Ovary (tissue), 9 donors: ENCODE measurements around the gene MOCS1. TPM values are rescaled to one million over a fixed set of nuclear protein-coding genes. Genes with fewer than 3 reads are reported as not detected.

Source experiments
- DNase-seq, 5 donors: peaks; one replicate each; pipeline ENCODE4 v3.0.0-alpha.2; 2019 to 2020
- H3K27ac ChIP-seq, 2 donors: fragments of 200-600 bp; one replicate each; pipeline versions ENCODE4 v1.5.1 to v1.8.0; 2019 to 2022
- H3K27me3 ChIP-seq: fragments of 200-600 bp; one replicate; pipeline ENCODE4 v1.8.0; 2022
- H3K36me3 ChIP-seq: fragments of 200-600 bp; sonication (generic); one replicate; pipeline ENCODE4 v1.5.1; 2019
- H3K4me1 ChIP-seq: one replicate; pipeline ENCODE4 v1.8.1; 2013; ENCODE audit warnings: mild to moderate bottlenecking, moderate library complexity; ENCODE audit not compliant: insufficient read depth
- H3K4me3 ChIP-seq: fragments of 200-600 bp; sonication (generic); one replicate; pipeline ENCODE4 v1.5.1; 2017
- H3K9me3 ChIP-seq, 2 donors: fragments of 200-600 bp in 1 of 2; sonication (generic) in 1 of 2; one replicate each; pipeline versions ENCODE4 v1.5.1 to v1.8.1; 2013 to 2019; ENCODE audit warnings: mild to moderate bottlenecking in 1 of 2, moderate library complexity in 1 of 2
- CTCF ChIP-seq, 3 donors: fragments of 450-650 bp in 2 of 3; fragments of 200-600 bp in 1 of 3; IDR thresholded peaks; one replicate each; pipeline versions ENCODE4 v1.5.1 to v1.8.0; 2016 to 2022; ENCODE audit warnings: antibody characterized with exemption in 3 of 3, mild to moderate bottlenecking in 1 of 3
- EP300 ChIP-seq: sonication (generic); formaldehyde crosslinking; IDR thresholded peaks from one replicate; pipeline ENCODE4 v1.6.1; 2017; ENCODE audit warnings: antibody characterized with exemption
- POLR2A ChIP-seq: fragments of 450-650 bp; IDR thresholded peaks from one replicate; pipeline ENCODE4 v1.6.1; 2017; ENCODE audit warnings: antibody characterized with exemption, mild to moderate bottlenecking, moderate library complexity
- WGBS, 3 donors: extraction: QIAGEN DNeasy Blood & Tissue Kit in 1 of 3; methylation state at CpG; one replicate each; pipeline versions ENCODE4 v1.1.5 to v1.1.7; 2013 to 2017; 5-methylcytosine and 5-hydroxymethylcytosine counted together
- intact Hi-C, 4 donors: fragments of 100-400 bp; cut with DNase I; formaldehyde crosslinking; loops; one replicate each; pipeline versions ENCODE4 v1.11.0 to v1.15.1; 2022 to 2023
- polyA plus RNA-seq, 2 donors: library from polyadenylated mRNA; stranded (reverse); fragments of 200-250 nt in 1 of 2; fragments of 350-450 nt in 1 of 2; fragmentation: Illumina TruSeq in 1 of 2; extraction: RNeasy Lipid Tissue Mini Kit (QIAGEN cat#74804) in 1 of 2; gene quantifications; one replicate each; pipeline ENCODE4 v1.2.3, GENCODE V29; 2013 to 2014
- total RNA-seq, 7 donors: library from RNA; depleted of rRNA in 2 of 7; stranded (reverse); fragments of >200 nt in 2 of 7; fragmentation: NEBNext Ultra II Directional in 3 of 7; extraction: Animal tissue kit (Norgen Biotek cat#: 25700) in 3 of 7; gene quantifications; one replicate each; pipeline versions ENCODE4 v1.1.0 to v1.2.4, GENCODE V29; 2016 to 2023
- donor health status: DM: no; HTN: no; CAD: no; lungs with moderate emphysema.
- donor health status: DM: no; HTN: no; CAD: no.
- donor health status: Bipolar disorder and iron deficiency.
- donor health status: DM: yes; HTN: yes; CAD: no.
- donor health status: DM: no; HTN: no; CAD: no.
- donor health status: DM: yes; HTN: yes; CAD: no.

MOCS1 gene
- total and polyA plus RNA-seq, 9 donors: 10.9 to 21.8 (median 16.7) TPM

GRCh38 chr6:39938773-39939654 is 4.8 kb upstream of the MOCS1 start:
- Histone ChIP-seq H3K27me3 (no peaks in the 10 kb centered on the region), H3K27ac (no peak overlapping the region), H3K36me3 (no peaks in the 10 kb centered on the region), H3K9me3 (no peaks in the 10 kb centered on the region), H3K4me1 (no peaks in the 10 kb centered on the region), H3K4me3 (no peak overlapping the region)
- no peak for TF ChIP-seq CTCF (IDR thresholded peaks at IDR 0.05)
- TF ChIP-seq POLR2A: no peak
- TF ChIP-seq EP300: no peak
- DNase-seq: no peak
- 76 to 82% (median 80%) methylated on average over 10 of the region's 10 CpGs for WGBS, 3 donors
- intact Hi-C loops: no loop called here

- H3K27ac ChIP-seq: no peak overlapping the region
- no peaks in the 10 kb centered on the region for H3K9me3 ChIP-seq
- no peaks in the 10 kb centered on the region for H3K27me3 ChIP-seq
- intact Hi-C loops: no loop called here
- no peaks in the 10 kb centered on the region for H3K36me3 ChIP-seq
- DNase-seq: no peak
- 80 to 93% (median 81%) methylated on average over 3 of the region's 3 CpGs for WGBS, 3 donors
- no peak for TF ChIP-seq CTCF (IDR thresholded peaks at IDR 0.05)
- TF ChIP-seq POLR2A: no peak
- TF ChIP-seq EP300: no peak
- peaks cover 4% of the 10 kb centered on the region for H3K4me1 ChIP-seq
- no peak overlapping the region for H3K4me3 ChIP-seq
Observed at GRCh38 chr6:39937686-39938333, 3.5 kb upstream of the MOCS1 start.

- Histone ChIP-seq H3K4me1 (peaks cover 4% of the 10 kb centered on the region), H3K4me3 (no peak overlapping the region), H3K27me3 (no peaks in the 10 kb centered on the region), H3K9me3 (no peaks in the 10 kb centered on the region), H3K27ac (no peak overlapping the region), H3K36me3 (no peaks in the 10 kb centered on the region)
- intact Hi-C loops: no loop called here
- 92 to 98% (median 95%) methylated on average over 1 of the region's 1 CpG for WGBS, 3 donors
- TF ChIP-seq POLR2A (no peak), EP300 (no peak), CTCF (IDR thresholded peaks at IDR 0.05) (no peak)
- no peak for DNase-seq
Observed at GRCh38 chr6:39936857-39937256, 2.6 kb upstream of the MOCS1 start.

- Histone ChIP-seq H3K9me3 (no peaks in the 10 kb centered on the region), H3K27me3 (no peaks in the 10 kb centered on the region), H3K27ac (no peak overlapping the region), H3K4me3 (no peak overlapping the region), H3K4me1 (peaks cover 4% of the 10 kb centered on the region), H3K36me3 (no peaks in the 10 kb centered on the region)
- 70 to 82% (median 79%) methylated on average over 2 of the region's 2 CpGs for WGBS, 3 donors
- TF ChIP-seq CTCF (IDR thresholded peaks at IDR 0.05): no peak
- no peak for DNase-seq
- intact Hi-C loops: no loop called here
Observed at GRCh38 chr6:39935241-39935640, 979 bp upstream of the MOCS1 start.
